HG03039 (cell line): ENCODE data around the gene DBN1.

Experiments used
- ATAC-seq: cut with Tn5 transposase; IDR thresholded peaks from one replicate; pipeline ENCODE4 v1.9.1; 2021; ENCODE audit warnings: mild to moderate bottlenecking, moderate library complexity; ENCODE audit not compliant: unreplicated experiment

The DBN1 gene

GRCh38 chr5:177457852-177458681 is 15.4 kb downstream of the DBN1 start:
- ATAC-seq, result no peak

- no peak for ATAC-seq
Observed at GRCh38 chr5:177456976-177457851, 16.2 kb downstream of the DBN1 start.

- ATAC-seq, result no peak
Observed at GRCh38 chr5:177456591-177456964, 16.9 kb downstream of the DBN1 start.

GRCh38 chr5:177455661-177456590 is 17.5 kb downstream of the DBN1 start:
- peak; percentile 0 for ATAC-seq

GRCh38 chr5:177455036-177455660 is 18.3 kb downstream of the DBN1 start:
- ATAC-seq, result peak; percentile 47

GRCh38 chr5:177454397-177455035 is 18.9 kb downstream of the DBN1 start:
- ATAC-seq, result peak; percentile 50

- ATAC-seq, result peak; percentile 3
Observed at GRCh38 chr5:177453852-177454396, 19.5 kb downstream of the DBN1 start.

- ATAC-seq, result no peak
Observed at GRCh38 chr5:177452688-177453638, 20.5 kb downstream of the DBN1 start.

GRCh38 chr5:177450667-177451424 is 22.6 kb downstream of the DBN1 start:
- no peak for ATAC-seq

GRCh38 chr5:177449140-177450061 is 24.0 kb downstream of the DBN1 start:
- no peak for ATAC-seq

- no peak for ATAC-seq
Observed at GRCh38 chr5:177448244-177448950, 25.0 kb downstream of the DBN1 start.

- no peak for ATAC-seq
Observed at GRCh38 chr5:177447611-177448243, 25.7 kb downstream of the DBN1 start.

GRCh38 chr5:177447066-177447610 is 26.3 kb downstream of the DBN1 start:
- peak; percentile 34 for ATAC-seq

- peak; percentile 35 for ATAC-seq
Observed at GRCh38 chr5:177446200-177447065, 27.0 kb downstream of the DBN1 start, which contains the start of gene PRR7. PRR7 (plus strand) TSS chr5:177446814; CDS start chr5:177455068, 8,254 bp downstream.
